ENCODE data around the gene CAPN9. TPM values are rescaled to one million over a fixed set of nuclear protein-coding genes. Genes with fewer than 3 reads are reported as not detected.
A peak's percentile ranks its signal among the peaks of the same experiment; 100 is the strongest.

CAPN9 gene
- total and polyA plus RNA-seq, 9 of the 15 experiments (the other 6 are each of a cell fraction or from before 2014, with no cell fraction given) = not detected

GRCh38 chr1:230708631-230709580, 38.3 kb upstream of the CAPN9 start (continued):
- TF ChIP-seq ZBTB40 (IDR thresholded peaks at IDR 0.05) (no peak), ZBTB40 (CRISPR knock-in tag; IDR thresholded peaks at IDR 0.05) (no peak), MTA1 (IDR thresholded peaks at IDR 0.05; ENCODE audit: borderline replicate concordance) (no peak), CBX2 (IDR thresholded peaks at IDR 0.05; ENCODE audit: insufficient read depth, low read length, poor library complexity, severe bottlenecking) (no peak), SMARCA4 (IDR thresholded peaks at IDR 0.05) (no peak), NR0B1 (IDR thresholded peaks at IDR 0.05; ENCODE audit: partially characterized antibody) (no peak), THRA (IDR thresholded peaks at IDR 0.05) (no peak), MYC (IDR thresholded peaks at IDR 0.05; ENCODE audit: low read depth, low read length) (peak; percentile 89), MYC (CRISPR knock-in tag; IDR thresholded peaks at IDR 0.05; ENCODE audit: borderline replicate concordance, low read depth) (no peak), MXI1 (IDR thresholded peaks at IDR 0.05; ENCODE audit: low read depth, low read length) (peak; percentile 52; the same call in 1 of the 2 replicates), FOXK2 (conservative IDR thresholded peaks at IDR 0.05 in 1 of 2, IDR thresholded peaks at IDR 0.05 in 1 of 2; ENCODE audit: low read depth in 2 of 2) (0 out of 4 replicates have a peak, but pooled peaks of 1 of the 2 experiments have one; percentile 37), ZNF75A (CRISPR knock-in tag; IDR thresholded peaks at IDR 0.05) (no peak), NR2C2 (CRISPR knock-in tag; IDR thresholded peaks at IDR 0.05) (0 out of 2 replicates have a peak, but pooled peaks have one; percentile 30), NR2C2 (tag; IDR thresholded peaks at IDR 0.05) (peak; percentile 37; the same call in 1 of the 2 replicates), ZNF133 (CRISPR knock-in tag; IDR thresholded peaks at IDR 0.05) (no peak), PURB (CRISPR knock-in tag; IDR thresholded peaks at IDR 0.05; ENCODE audit: low read depth) (no peak)
